SK-N-SH treated with all-trans-retinoic acid at 6 μM for 48 hours (cell line): ENCODE measurements around the gene AFTPH.

Source experiments
- ATAC-seq: fragments of 200-7000 bp; cut with Tn5 transposase; 3 replicates; pipeline ENCODE4 v1.9.1; 2020; ENCODE audit warnings: mild to moderate bottlenecking, moderate library complexity
- ARNTL ChIP-seq: fragments of 450-650 bp; formaldehyde crosslinking; IDR thresholded peaks from 2 replicates; pipeline ENCODE4 v1.5.0; 2020; ENCODE audit warnings: low read depth, mild to moderate bottlenecking, moderate library complexity, borderline replicate concordance
- ESRRG ChIP-seq: fragments of 250-450 bp; sonication (Bioruptor Pico); IDR thresholded peaks from 2 replicates; pipeline ENCODE4 v1.6.1; 2021; ENCODE audit warnings: mild to moderate bottlenecking
- GLIS3 ChIP-seq: fragments of 250-450 bp; sonication (Bioruptor Pico); IDR thresholded peaks from 2 replicates; pipeline ENCODE4 v1.5.0; 2020; ENCODE audit warnings: mild to moderate bottlenecking, moderate library complexity
- ISL1 ChIP-seq: fragments of 250-450 bp; sonication (Bioruptor Pico); IDR thresholded peaks from 2 replicates; pipeline ENCODE4 v2.1.2; 2022; ENCODE audit warnings: mild to moderate bottlenecking, moderate library complexity
- PPARA ChIP-seq: fragments of 250-450 bp; sonication (Bioruptor Pico); IDR thresholded peaks from 2 replicates; pipeline ENCODE4 v1.5.0; 2020; ENCODE audit warnings: mild to moderate bottlenecking, borderline replicate concordance
- RARB ChIP-seq: fragments of 250-450 bp; sonication (Bioruptor Pico); IDR thresholded peaks from 2 replicates; pipeline ENCODE4 v1.8.0; 2021; ENCODE audit warnings: mild to moderate bottlenecking, moderate library complexity
- SNAI2 ChIP-seq: fragments of 250-450 bp; sonication (Bioruptor Pico); IDR thresholded peaks from 2 replicates; pipeline ENCODE4 v1.5.0; 2020; ENCODE audit warnings: mild to moderate bottlenecking, moderate library complexity
- TCF4 ChIP-seq: fragments of 250-450 bp; sonication (Bioruptor Pico); IDR thresholded peaks from 2 replicates; pipeline ENCODE4 v1.8.0; 2021; ENCODE audit warnings: mild to moderate bottlenecking, moderate library complexity, borderline replicate concordance
- TOX ChIP-seq: fragments of 250-450 bp; sonication (Bioruptor Pico); IDR thresholded peaks from 2 replicates; pipeline ENCODE4 v1.8.0; 2021; ENCODE audit warnings: mild to moderate bottlenecking, moderate library complexity, borderline replicate concordance
- ZC3H10 ChIP-seq: fragments of 250-450 bp; sonication (Bioruptor Pico); IDR thresholded peaks from 2 replicates; pipeline ENCODE4 v1.5.1; 2021; ENCODE audit warnings: mild to moderate bottlenecking, moderate library complexity
- ZFP3 ChIP-seq: fragments of 250-450 bp; sonication (Bioruptor Pico); IDR thresholded peaks from 2 replicates; pipeline ENCODE4 v1.5.0; 2020; ENCODE audit warnings: mild to moderate bottlenecking, moderate library complexity
- ZFP30 ChIP-seq: fragments of 450-650 bp; formaldehyde crosslinking; IDR thresholded peaks from 2 replicates; pipeline ENCODE4 v1.5.0; 2022; ENCODE audit warnings: mild to moderate bottlenecking, moderate library complexity
- ZNF565 ChIP-seq: fragments of 450-650 bp; formaldehyde crosslinking; conservative IDR thresholded peaks from 2 replicates; pipeline ENCODE4 v1.5.0; 2020; ENCODE audit warnings: low read depth, mild to moderate bottlenecking, moderate library complexity
- ZNF70 ChIP-seq: fragments of 450-650 bp; formaldehyde crosslinking; IDR thresholded peaks from 2 replicates; pipeline ENCODE4 v1.5.0; 2020; ENCODE audit warnings: mild to moderate bottlenecking, moderate library complexity
- ZNF8 ChIP-seq: fragments of 450-650 bp; formaldehyde crosslinking; IDR thresholded peaks from 2 replicates; pipeline ENCODE4 v1.5.0; 2020; ENCODE audit warnings: mild to moderate bottlenecking, moderate library complexity
- TF ChIP-seq, protein P1 (sequence below): fragments of 250-450 bp; sonication (Bioruptor Pico); IDR thresholded peaks from 2 replicates; pipeline ENCODE4 v1.8.0; 2020; ENCODE audit warnings: mild to moderate bottlenecking, moderate library complexity, borderline replicate concordance
- TF ChIP-seq, protein P2 (sequence below): fragments of 250-450 bp; sonication (Bioruptor Pico); IDR thresholded peaks from 2 replicates; pipeline ENCODE4 v1.5.1; 2020; ENCODE audit warnings: low read depth, mild to moderate bottlenecking, moderate library complexity
- TF ChIP-seq, protein P3 (sequence below): fragments of 250-450 bp; sonication (Bioruptor Pico); IDR thresholded peaks from 2 replicates; pipeline ENCODE4 v1.5.1; 2021; ENCODE audit warnings: mild to moderate bottlenecking, moderate library complexity
- TF ChIP-seq, protein P4 (sequence below): fragments of 250-450 bp; sonication (Bioruptor Pico); IDR thresholded peaks from 2 replicates; pipeline ENCODE4 v1.8.0; 2021; ENCODE audit warnings: low read depth, mild to moderate bottlenecking, moderate library complexity, borderline replicate concordance
- TF ChIP-seq, protein P5 (sequence below): fragments of 250-450 bp; sonication (Bioruptor Pico); IDR thresholded peaks from 2 replicates; pipeline ENCODE4 v1.5.0; 2020; ENCODE audit warnings: mild to moderate bottlenecking, moderate library complexity

AFTPH gene

DNA sequence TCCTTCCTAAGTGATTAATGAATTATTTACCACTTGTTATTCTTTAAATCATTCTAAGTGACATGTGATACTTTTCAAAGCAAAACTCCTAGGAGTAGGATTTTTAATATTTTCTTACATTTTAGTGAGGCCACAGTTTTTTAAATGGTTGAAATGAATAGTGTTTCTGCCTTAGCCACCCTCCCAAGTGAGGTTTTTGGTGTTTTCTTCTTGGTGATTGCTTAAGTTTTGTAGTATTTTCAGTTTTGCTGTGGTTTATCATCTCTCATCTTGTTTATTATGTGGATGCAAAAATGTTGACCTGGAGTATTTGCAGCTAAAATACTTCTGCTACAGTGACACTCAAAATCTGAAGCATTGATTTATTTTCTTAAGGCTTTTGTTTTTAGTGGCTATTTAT, 9.8 kb downstream of the AFTPH start:
- ATAC-seq, result no peak
- TF ChIP-seq ZC3H10 (CRISPR knock-in tag) (no peak), ISL1 (CRISPR knock-in tag) (no peak), ZNF565 (CRISPR knock-in tag) (no peak), SNAI2 (CRISPR knock-in tag) (no peak), ZFP30 (CRISPR knock-in tag) (no peak), TCF4 (CRISPR knock-in tag) (no peak), ARNTL (CRISPR knock-in tag) (no peak), RARB (CRISPR knock-in tag) (no peak), ZFP3 (no peak), TOX (CRISPR knock-in tag) (no peak), ZNF8 (CRISPR knock-in tag) (no peak)
- TF ChIP-seq, protein P1, sequence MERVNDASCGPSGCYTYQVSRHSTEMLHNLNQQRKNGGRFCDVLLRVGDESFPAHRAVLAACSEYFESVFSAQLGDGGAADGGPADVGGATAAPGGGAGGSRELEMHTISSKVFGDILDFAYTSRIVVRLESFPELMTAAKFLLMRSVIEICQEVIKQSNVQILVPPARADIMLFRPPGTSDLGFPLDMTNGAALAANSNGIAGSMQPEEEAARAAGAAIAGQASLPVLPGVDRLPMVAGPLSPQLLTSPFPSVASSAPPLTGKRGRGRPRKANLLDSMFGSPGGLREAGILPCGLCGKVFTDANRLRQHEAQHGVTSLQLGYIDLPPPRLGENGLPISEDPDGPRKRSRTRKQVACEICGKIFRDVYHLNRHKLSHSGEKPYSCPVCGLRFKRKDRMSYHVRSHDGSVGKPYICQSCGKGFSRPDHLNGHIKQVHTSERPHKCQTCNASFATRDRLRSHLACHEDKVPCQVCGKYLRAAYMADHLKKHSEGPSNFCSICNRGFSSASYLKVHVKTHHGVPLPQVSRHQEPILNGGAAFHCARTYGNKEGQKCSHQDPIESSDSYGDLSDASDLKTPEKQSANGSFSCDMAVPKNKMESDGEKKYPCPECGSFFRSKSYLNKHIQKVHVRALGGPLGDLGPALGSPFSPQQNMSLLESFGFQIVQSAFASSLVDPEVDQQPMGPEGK, result no peak
- TF ChIP-seq, protein P2, sequence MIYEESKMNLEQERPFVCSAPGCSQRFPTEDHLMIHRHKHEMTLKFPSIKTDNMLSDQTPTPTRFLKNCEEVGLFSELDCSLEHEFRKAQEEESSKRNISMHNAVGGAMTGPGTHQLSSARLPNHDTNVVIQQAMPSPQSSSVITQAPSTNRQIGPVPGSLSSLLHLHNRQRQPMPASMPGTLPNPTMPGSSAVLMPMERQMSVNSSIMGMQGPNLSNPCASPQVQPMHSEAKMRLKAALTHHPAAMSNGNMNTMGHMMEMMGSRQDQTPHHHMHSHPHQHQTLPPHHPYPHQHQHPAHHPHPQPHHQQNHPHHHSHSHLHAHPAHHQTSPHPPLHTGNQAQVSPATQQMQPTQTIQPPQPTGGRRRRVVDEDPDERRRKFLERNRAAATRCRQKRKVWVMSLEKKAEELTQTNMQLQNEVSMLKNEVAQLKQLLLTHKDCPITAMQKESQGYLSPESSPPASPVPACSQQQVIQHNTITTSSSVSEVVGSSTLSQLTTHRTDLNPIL (CRISPR knock-in tag), result no peak
- TF ChIP-seq, protein P3, sequence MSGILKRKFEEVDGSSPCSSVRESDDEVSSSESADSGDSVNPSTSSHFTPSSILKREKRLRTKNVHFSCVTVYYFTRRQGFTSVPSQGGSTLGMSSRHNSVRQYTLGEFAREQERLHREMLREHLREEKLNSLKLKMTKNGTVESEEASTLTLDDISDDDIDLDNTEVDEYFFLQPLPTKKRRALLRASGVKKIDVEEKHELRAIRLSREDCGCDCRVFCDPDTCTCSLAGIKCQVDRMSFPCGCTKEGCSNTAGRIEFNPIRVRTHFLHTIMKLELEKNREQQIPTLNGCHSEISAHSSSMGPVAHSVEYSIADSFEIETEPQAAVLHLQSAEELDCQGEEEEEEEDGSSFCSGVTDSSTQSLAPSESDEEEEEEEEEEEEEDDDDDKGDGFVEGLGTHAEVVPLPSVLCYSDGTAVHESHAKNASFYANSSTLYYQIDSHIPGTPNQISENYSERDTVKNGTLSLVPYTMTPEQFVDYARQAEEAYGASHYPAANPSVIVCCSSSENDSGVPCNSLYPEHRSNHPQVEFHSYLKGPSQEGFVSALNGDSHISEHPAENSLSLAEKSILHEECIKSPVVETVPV (CRISPR knock-in tag), result no peak

DNA sequence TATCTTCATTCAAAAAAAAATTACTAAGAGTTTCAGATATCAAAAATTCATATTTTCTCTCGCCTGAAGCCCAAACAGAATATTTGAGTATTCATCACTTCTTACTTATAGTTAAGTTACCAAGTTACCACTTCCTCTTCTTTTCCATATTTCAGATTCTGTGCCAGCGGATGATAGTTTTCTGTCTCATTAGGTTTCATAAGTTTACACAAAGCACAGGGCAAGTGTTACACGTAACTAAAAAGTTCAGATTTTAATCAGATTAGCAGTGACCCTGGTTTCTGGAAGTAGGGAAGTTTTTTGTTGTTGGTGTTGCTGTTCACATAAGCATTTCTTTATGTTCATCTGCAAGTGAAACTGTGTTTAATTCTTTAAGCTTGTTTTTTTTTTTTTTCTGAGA, 10.2 kb downstream of the AFTPH start:
- no peak for ATAC-seq
- TF ChIP-seq RARB (CRISPR knock-in tag) (no peak), PPARA (CRISPR knock-in tag) (no peak), ISL1 (CRISPR knock-in tag) (no peak), ESRRG (CRISPR knock-in tag) (no peak), ZFP30 (CRISPR knock-in tag) (no peak), SNAI2 (CRISPR knock-in tag) (no peak), ZNF70 (CRISPR knock-in tag) (no peak), ZFP3 (no peak), TOX (CRISPR knock-in tag) (no peak), GLIS3 (CRISPR knock-in tag) (no peak), ARNTL (CRISPR knock-in tag) (no peak)
- TF ChIP-seq, protein P4, sequence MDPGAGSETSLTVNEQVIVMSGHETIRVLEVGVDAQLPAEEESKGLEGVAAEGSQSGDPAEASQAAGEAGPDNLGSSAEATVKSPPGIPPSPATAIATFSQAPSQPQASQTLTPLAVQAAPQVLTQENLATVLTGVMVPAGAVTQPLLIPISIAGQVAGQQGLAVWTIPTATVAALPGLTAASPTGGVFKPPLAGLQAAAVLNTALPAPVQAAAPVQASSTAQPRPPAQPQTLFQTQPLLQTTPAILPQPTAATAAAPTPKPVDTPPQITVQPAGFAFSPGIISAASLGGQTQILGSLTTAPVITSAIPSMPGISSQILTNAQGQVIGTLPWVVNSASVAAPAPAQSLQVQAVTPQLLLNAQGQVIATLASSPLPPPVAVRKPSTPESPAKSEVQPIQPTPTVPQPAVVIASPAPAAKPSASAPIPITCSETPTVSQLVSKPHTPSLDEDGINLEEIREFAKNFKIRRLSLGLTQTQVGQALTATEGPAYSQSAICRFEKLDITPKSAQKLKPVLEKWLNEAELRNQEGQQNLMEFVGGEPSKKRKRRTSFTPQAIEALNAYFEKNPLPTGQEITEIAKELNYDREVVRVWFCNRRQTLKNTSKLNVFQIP (CRISPR knock-in tag), result no peak
- TF ChIP-seq, protein P3 (CRISPR knock-in tag), result no peak
- TF ChIP-seq, protein P1, result no peak
- TF ChIP-seq, protein P5, sequence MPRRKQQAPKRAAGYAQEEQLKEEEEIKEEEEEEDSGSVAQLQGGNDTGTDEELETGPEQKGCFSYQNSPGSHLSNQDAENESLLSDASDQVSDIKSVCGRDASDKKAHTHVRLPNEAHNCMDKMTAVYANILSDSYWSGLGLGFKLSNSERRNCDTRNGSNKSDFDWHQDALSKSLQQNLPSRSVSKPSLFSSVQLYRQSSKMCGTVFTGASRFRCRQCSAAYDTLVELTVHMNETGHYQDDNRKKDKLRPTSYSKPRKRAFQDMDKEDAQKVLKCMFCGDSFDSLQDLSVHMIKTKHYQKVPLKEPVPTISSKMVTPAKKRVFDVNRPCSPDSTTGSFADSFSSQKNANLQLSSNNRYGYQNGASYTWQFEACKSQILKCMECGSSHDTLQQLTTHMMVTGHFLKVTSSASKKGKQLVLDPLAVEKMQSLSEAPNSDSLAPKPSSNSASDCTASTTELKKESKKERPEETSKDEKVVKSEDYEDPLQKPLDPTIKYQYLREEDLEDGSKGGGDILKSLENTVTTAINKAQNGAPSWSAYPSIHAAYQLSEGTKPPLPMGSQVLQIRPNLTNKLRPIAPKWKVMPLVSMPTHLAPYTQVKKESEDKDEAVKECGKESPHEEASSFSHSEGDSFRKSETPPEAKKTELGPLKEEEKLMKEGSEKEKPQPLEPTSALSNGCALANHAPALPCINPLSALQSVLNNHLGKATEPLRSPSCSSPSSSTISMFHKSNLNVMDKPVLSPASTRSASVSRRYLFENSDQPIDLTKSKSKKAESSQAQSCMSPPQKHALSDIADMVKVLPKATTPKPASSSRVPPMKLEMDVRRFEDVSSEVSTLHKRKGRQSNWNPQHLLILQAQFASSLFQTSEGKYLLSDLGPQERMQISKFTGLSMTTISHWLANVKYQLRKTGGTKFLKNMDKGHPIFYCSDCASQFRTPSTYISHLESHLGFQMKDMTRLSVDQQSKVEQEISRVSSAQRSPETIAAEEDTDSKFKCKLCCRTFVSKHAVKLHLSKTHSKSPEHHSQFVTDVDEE (CRISPR knock-in tag), result no peak
